GM21737 (cell line): Measurements from ENCODE around the gene MFAP3.

ENCODE experiments used
- ATAC-seq: cut with Tn5 transposase; IDR thresholded peaks from one replicate; pipeline ENCODE4 v1.9.1; 2021; ENCODE audit warnings: mild to moderate bottlenecking, moderate library complexity; ENCODE audit not compliant: unreplicated experiment

MFAP3 gene

DNA sequence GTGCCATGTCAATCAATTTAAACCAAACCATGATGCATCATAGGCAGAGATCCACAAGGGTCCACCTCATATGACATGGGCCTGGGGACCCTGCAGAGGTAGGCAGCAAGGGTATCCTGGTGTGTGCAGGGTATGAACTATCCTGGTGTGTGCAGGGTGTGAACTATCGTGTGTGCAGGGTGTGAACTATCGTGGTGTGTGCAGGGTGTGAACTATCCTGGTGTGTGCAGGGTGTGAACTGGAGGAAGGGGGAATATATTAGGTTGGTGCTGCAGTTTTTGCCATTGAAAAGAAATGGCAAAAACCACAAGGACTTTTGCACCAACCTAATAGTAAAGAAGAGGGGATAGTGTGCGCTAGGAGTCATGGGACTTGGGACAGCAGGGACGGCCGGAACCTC lies 50.0 kb downstream of the MFAP3 start:
- no peak for ATAC-seq

DNA sequence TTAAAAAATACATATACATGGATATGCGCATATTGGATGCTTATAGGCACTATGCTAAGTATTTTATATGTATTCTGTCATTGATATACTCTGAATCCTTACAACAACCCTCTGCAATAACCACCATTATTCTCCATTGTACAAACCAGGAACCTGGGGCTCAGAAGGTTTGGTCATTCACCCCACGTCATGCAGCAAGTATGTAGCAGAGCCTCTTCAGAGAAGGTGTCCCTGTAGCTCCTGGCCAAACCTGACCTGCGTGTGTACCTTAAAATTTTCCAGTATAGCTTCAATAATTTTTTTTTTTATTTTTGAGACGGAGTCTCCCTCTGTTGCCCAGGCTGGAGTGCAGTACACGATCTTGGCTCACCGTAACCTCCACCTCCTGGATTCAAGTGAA lies 51.9 kb downstream of the MFAP3 start:
- ATAC-seq: no peak

DNA sequence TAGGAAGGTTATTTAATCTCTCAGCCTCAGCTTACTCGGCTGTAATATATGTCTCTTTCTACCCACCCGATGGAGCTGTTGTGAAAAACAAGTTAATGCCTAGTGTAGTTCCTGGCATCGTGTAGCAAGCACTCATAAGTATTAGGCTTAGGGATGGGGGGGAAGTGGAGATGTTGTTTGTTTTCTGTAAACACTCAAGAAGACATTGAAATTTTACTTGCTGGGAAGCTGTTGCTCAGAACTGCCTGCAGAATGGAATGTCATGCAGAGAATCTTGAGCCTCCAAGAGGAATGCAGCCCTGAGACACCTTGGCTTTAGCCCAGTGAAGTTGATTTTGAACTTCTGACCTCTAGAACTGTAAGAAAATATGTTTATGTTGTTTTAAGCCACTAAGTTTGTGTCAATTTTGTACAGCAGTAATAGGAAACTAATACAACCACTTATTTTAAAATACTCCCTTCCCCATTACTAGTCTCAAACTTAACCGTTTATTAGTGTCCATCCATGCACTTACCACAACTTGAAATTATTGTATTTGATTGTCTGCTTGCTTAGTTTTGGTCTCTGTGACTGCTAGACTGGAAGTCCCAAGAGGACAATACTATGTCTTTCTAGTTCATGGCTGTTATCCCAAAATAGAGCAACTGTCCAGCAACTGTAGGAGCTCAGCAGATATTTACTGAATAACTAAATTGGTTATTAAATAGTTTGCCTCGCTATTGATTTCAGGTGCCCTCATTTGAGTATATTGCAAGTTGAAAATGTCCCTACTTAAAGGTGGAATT lies 53.8 kb downstream of the MFAP3 start:
- no peak for ATAC-seq

DNA sequence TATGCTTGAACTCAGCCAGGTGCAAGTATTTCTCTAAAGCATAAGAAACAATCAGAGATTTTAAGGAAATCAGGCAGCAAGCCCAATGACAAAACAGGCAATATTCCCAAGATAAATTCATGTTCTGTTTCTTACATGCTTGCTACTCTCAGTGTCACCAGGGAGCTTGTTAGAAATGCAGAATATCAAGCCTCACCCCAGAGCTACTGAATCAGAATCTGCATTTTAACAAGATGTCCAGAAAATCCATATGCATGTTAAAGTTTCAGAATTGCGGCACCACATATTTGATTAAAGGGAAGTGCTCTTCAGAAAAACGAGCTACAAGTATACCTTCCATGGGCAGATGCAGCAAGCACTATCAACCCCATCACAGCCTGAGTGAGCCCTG lies 54.4 kb downstream of the MFAP3 start:
- ATAC-seq: no peak

DNA sequence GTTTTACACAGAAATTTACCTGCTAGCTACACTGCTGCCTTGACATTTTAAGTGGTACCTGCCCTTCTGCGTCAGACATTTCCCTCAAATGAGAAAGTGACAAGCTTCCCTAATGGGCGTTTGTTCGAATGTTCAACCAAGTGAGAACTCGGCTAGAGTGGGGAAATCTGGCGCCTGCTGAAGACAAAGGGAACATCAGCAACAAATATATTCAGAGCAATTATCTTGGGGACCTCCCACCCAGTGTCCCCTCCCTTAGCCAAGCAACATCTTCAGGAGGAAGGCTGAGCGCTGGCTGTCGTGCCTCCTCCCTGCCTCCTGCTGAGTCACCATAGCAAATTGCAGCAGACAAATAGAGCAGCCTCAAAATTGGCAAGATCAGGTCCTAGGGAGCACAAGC lies 57.1 kb downstream of the MFAP3 start:
- ATAC-seq: no peak

DNA sequence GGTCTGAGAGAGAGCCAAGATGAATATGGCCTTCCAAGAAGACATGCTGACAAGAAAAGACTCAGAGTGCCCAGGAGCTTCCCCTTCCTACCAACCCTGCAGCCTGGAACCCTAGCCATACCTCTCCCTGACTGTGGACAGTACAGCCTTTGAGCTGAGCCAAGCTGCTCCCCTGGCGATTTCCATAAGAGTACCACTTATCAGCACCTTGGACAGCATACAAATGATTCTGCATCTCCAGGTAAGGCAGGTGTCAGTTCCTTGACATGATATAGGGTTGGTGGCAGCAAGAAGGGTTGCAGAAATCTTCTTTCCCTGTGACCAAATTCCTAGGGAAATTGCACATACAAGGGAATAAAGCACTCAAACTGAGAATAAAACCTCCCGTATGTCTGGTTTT lies 58.3 kb downstream of the MFAP3 start:
- ATAC-seq: no peak

DNA sequence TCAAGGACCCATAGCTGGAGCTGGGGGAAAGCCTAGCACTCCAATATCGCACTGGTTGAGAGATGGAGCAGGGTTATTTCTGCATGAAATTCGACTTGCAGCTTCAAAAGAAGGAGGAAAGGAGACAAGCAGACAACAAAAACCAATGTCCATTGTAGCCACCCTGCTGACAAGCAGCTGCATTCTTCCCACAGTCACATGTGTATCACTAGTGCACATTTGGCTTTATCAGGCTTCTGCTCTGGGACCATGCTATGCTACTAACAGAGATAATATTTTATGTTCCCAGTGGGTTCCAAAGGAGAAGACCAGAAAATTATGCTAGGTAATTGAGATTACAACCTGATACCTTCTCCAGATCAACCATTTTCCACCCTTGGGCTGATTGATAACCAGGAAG lies 59.7 kb downstream of the MFAP3 start:
- ATAC-seq: no peak

DNA sequence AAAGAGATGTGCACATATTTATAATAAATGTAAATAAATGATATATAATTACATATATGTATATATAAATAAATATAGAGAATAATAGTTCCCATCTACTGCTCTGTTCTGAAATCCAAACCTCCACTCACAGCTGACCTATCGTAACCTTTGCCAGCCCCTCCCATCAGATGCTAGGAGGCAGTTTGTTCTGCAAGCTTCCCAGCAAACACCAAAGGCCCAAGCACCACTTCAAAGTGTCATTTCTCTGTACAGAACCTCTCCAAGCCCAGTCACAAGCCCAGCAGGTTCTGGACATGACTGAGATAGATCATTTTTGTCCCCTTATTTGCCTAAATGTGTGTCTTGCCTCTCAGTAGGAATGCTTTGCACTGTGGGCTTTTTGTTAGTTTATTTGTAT lies 62.4 kb downstream of the MFAP3 start:
- ATAC-seq: no peak

DNA sequence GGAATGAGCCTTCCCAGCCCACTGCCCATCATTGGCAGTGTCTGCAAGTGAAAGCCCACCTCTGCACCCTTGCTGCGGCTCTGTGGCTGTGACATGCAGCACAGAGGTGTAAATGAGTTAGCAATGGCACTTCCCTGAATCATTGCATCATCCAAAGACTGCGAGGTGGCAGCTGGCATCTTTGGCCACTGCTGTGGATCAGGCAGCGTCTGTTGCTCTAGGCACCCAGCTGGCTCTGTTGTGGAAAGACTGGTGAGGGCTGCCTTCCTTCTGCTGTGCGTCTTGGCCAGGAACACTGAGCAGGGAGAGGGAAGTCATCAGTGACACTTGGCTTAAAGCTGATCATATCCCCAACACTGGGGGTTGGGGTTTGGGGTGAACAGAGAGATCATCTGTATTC lies 64.5 kb downstream of the MFAP3 start:
- ATAC-seq: no peak
